ENCODE measurements around the gene SLC9A1. TPM values are rescaled to one million over a fixed set of nuclear protein-coding genes. Genes with fewer than 3 reads are reported as not detected.

SLC9A1 gene
- total RNA-seq, 1 donor from 2014 or later = 54.6 TPM

GRCh38 chr1:27086628-27087027, 68.3 kb downstream of the SLC9A1 start:
- H3K36me3 Mint-ChIP-seq (ENCODE audit: low read depth) = peaks cover 3% of the 10 kb centered on the region
- H3K27ac Mint-ChIP-seq (ENCODE audit: unreplicated experiment) = no peak overlapping the region
- DNase-seq (ENCODE audit: low spot score) = no peak
- H3K4me3 Mint-ChIP-seq (ENCODE audit: unreplicated experiment) = no peak overlapping the region
- H3K27me3 Mint-ChIP-seq (ENCODE audit: low read depth) = no peaks in the 10 kb centered on the region
- peaks cover 18% of the 10 kb centered on the region for H3K9me3 Mint-ChIP-seq (ENCODE audit: low read depth)
- no peaks in the 10 kb centered on the region for H3K4me1 Mint-ChIP-seq (ENCODE audit: low read depth)
- no peak for TF ChIP-seq CTCF (IDR thresholded peaks at IDR 0.05)

GRCh38 chr1:27086026-27086425, 68.9 kb downstream of the SLC9A1 start:
- H3K27ac Mint-ChIP-seq (ENCODE audit: unreplicated experiment) = no peak overlapping the region
- no peaks in the 10 kb centered on the region for H3K4me1 Mint-ChIP-seq (ENCODE audit: low read depth)
- H3K9me3 Mint-ChIP-seq (ENCODE audit: low read depth) = peaks cover 18% of the 10 kb centered on the region

GRCh38 chr1:27084107-27084506, 70.8 kb downstream of the SLC9A1 start:
- no peak overlapping the region for H3K27ac Mint-ChIP-seq (ENCODE audit: unreplicated experiment)
- H3K4me3 Mint-ChIP-seq (ENCODE audit: unreplicated experiment) = no peak overlapping the region

More at GRCh38 chr1:27086026-27086425, 68.9 kb downstream of the SLC9A1 start:
- no peak for DNase-seq (ENCODE audit: low spot score)
- TF ChIP-seq CTCF (IDR thresholded peaks at IDR 0.05) = no peak
- Mint-ChIP-seq H3K27me3 (ENCODE audit: low read depth) (no peaks in the 10 kb centered on the region), H3K36me3 (ENCODE audit: low read depth) (peaks cover 3% of the 10 kb centered on the region), H3K4me3 (ENCODE audit: unreplicated experiment) (no peak overlapping the region)

GRCh38 chr1:27077968-27078367, 77.0 kb downstream of the SLC9A1 start:
- Mint-ChIP-seq H3K36me3 (ENCODE audit: low read depth) (no peaks in the 10 kb centered on the region), H3K4me3 (ENCODE audit: unreplicated experiment) (no peak overlapping the region), H3K4me1 (ENCODE audit: low read depth) (peaks cover 3% of the 10 kb centered on the region), H3K27me3 (ENCODE audit: low read depth) (peaks cover 11% of the 10 kb centered on the region), H3K9me3 (ENCODE audit: low read depth) (no peaks in the 10 kb centered on the region), H3K27ac (ENCODE audit: unreplicated experiment) (no peak overlapping the region)
- no peak for TF ChIP-seq CTCF (IDR thresholded peaks at IDR 0.05)
- DNase-seq (ENCODE audit: low spot score) = no peak

More at GRCh38 chr1:27084107-27084506, 70.8 kb downstream of the SLC9A1 start:
- Mint-ChIP-seq H3K36me3 (ENCODE audit: low read depth) (peaks cover 3% of the 10 kb centered on the region), H3K27me3 (ENCODE audit: low read depth) (no peaks in the 10 kb centered on the region), H3K4me1 (ENCODE audit: low read depth) (no peaks in the 10 kb centered on the region), H3K9me3 (ENCODE audit: low read depth) (peaks cover 18% of the 10 kb centered on the region)
- DNase-seq (ENCODE audit: low spot score) = no peak
- TF ChIP-seq CTCF (IDR thresholded peaks at IDR 0.05) = no peak

- H3K9me3 Mint-ChIP-seq (ENCODE audit: low read depth) = no peaks in the 10 kb centered on the region
- no peak overlapping the region for H3K27ac Mint-ChIP-seq (ENCODE audit: unreplicated experiment)
- H3K27me3 Mint-ChIP-seq (ENCODE audit: low read depth) = peaks cover 11% of the 10 kb centered on the region
- H3K4me1 Mint-ChIP-seq (ENCODE audit: low read depth) = peaks cover 3% of the 10 kb centered on the region
- no peak for TF ChIP-seq CTCF (IDR thresholded peaks at IDR 0.05)
- no peak overlapping the region for H3K4me3 Mint-ChIP-seq (ENCODE audit: unreplicated experiment)
- no peak for DNase-seq (ENCODE audit: low spot score)
- no peaks in the 10 kb centered on the region for H3K36me3 Mint-ChIP-seq (ENCODE audit: low read depth)
Observed at GRCh38 chr1:27076803-27077202, 78.1 kb downstream of the SLC9A1 start.
